Hepatocyte (in vitro differentiated cells): ENCODE data around the gene GPR22.

ENCODE experiments used
- EZH2 ChIP-seq: fragments of 200-600 bp; sonication (generic); IDR thresholded peaks from 2 replicates; pipeline ENCODE4 v1.6.1; 2016; ENCODE audit warnings: antibody characterized with exemption, mild to moderate bottlenecking, borderline replicate concordance
- EZH2phosphoT487 ChIP-seq: fragments of 200-600 bp; sonication (generic); IDR thresholded peaks from one replicate; pipeline ENCODE4 v1.6.1; 2018; ENCODE audit warnings: antibody characterized with exemption, mild to moderate bottlenecking, low read depth, moderate library complexity; ENCODE audit not compliant: unreplicated experiment, severe bottlenecking
- TF ChIP-seq, protein P1 (sequence below): fragments of 200-600 bp; sonication (generic); IDR thresholded peaks from 2 replicates; pipeline ENCODE4 v1.5.1; 2016; ENCODE audit warnings: antibody characterized with exemption, mild to moderate bottlenecking; ENCODE audit not compliant: poor library complexity

DNA sequence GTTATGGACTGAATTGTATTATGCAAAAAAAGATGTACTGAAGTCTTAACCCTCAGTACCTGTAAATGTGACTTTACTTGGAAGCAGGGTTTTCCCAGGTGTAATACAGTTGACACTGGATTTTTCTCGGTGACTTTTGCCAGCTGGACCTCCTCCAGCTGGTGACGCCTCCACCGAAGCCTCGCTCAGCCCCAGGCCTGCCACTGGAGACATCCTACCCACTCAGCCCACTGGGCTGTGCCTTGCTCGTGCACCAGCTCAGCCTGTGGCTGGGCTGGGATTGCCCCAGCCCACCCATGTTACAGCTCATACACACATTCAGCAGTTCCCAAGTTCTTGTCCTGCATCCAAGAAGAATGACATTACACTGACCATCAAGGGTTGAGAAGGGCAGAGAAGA, 42.4 kb upstream of the GPR22 start:
- TF ChIP-seq, protein P1, sequence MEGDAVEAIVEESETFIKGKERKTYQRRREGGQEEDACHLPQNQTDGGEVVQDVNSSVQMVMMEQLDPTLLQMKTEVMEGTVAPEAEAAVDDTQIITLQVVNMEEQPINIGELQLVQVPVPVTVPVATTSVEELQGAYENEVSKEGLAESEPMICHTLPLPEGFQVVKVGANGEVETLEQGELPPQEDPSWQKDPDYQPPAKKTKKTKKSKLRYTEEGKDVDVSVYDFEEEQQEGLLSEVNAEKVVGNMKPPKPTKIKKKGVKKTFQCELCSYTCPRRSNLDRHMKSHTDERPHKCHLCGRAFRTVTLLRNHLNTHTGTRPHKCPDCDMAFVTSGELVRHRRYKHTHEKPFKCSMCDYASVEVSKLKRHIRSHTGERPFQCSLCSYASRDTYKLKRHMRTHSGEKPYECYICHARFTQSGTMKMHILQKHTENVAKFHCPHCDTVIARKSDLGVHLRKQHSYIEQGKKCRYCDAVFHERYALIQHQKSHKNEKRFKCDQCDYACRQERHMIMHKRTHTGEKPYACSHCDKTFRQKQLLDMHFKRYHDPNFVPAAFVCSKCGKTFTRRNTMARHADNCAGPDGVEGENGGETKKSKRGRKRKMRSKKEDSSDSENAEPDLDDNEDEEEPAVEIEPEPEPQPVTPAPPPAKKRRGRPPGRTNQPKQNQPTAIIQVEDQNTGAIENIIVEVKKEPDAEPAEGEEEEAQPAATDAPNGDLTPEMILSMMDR, result no peak
- TF ChIP-seq EZH2 (no peak), EZH2phosphoT487 (no peak)
